GM12874 (cell line): Measurements from ENCODE around the gene ITPR1.

Source experiments
- CTCF ChIP-seq: IDR thresholded peaks from 2 replicates; pipeline ENCODE4 v1.5.1; 2011; ENCODE audit warnings: low read depth, mild to moderate bottlenecking, control low read depth, low read length, moderate library complexity; ENCODE audit not compliant: insufficient read depth

The ITPR1 gene

GRCh38 chr3:4472766-4473165, 20.4 kb upstream of the ITPR1 start:
- TF ChIP-seq CTCF: no peak

- TF ChIP-seq CTCF: no peak
Measured at GRCh38 chr3:4474683-4475490, 18.3 kb upstream of the ITPR1 start.

GRCh38 chr3:4475804-4476203, 17.3 kb upstream of the ITPR1 start:
- TF ChIP-seq CTCF: no peak

GRCh38 chr3:4476496-4476895, 16.7 kb upstream of the ITPR1 start:
- no peak for TF ChIP-seq CTCF

- TF ChIP-seq CTCF: no peak
Measured at GRCh38 chr3:4478261-4478660, 14.9 kb upstream of the ITPR1 start.

GRCh38 chr3:4491855-4492207, 1.3 kb upstream of the ITPR1 start:
- no peak for TF ChIP-seq CTCF

GRCh38 chr3:4492208-4493013, 737 bp upstream of the ITPR1 start:
- TF ChIP-seq CTCF: no peak
